Stimulated activated CD4-positive, alpha-beta T cell treated with anti-CD3 and anti-CD28 coated beads, TNF-alpha, amount 100 ng/mL, for 4 hours (primary cell): ENCODE measurements around the gene SPC24.

Experiments used
- DNase-seq, 3 experiments: peaks; one replicate each; pipeline ENCODE4 v3.0.0-alpha.2; 2020; ENCODE audit warnings: low read depth in 3 of 3

The SPC24 gene, protein sequence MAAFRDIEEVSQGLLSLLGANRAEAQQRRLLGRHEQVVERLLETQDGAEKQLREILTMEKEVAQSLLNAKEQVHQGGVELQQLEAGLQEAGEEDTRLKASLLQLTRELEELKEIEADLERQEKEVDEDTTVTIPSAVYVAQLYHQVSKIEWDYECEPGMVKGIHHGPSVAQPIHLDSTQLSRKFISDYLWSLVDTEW

DNA sequence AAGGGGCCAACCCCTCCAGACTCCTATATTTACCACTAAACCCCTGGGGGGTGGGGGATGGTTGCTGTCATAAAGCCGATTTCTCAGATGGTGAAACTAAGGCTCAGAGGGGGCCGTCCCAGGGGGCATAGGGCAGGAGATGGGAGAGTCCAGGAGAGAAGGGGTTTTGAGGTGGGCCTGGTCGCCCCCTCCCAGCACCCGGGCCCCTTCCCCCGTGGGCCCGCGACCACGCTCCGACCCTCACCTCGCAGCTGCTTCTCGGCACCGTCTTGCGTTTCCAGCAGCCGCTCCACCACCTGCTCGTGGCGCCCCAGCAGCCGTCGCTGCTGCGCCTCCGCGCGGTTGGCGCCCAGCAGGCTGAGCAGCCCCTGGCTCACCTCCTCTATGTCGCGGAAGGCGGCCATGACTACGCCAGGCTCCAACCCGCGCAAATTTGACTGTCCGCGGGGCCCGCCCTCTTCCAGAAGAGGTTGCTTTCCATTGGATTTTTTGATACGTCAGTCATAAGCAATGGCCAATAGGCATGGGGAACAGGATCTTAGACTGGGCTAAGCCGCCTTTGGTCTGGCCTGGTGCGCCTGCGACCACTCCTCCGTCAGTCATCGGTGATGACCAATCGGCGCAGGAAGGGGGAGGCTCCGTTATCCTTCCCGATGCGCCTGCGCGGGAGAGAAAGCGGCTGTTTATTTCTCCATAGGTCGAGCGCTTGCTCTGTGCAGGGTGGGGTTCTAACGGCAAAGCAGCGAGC lies at the start of gene SPC24:
Gene SPC24 (minus strand): TSS at position 410 of the 748 bp plus-strand sequence. CDS start 6 bp downstream, at position 404.
- peak; percentile 72 to 76 (median 72) for DNase-seq

DNA sequence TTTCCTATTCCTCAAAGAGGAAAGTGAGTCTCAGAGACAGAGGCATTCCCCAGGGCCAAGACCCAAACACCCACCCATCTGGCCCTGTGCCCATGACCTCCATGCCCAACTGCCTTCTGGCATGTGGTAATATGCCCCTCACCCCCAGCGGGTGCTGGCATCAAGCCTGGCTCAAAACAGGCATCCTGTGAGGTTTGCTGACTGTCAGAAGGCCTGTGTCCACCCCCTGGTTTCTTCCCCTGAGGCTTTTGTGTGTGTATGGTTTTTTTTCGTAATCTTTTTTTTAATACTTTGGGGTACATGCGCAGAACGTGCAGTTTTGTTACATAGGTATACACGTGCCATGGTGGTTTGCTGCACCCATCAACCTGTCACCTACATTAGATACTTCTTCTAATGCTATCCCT lies 49.4 kb upstream of the SPC24 start:
- no peak for DNase-seq

DNA sequence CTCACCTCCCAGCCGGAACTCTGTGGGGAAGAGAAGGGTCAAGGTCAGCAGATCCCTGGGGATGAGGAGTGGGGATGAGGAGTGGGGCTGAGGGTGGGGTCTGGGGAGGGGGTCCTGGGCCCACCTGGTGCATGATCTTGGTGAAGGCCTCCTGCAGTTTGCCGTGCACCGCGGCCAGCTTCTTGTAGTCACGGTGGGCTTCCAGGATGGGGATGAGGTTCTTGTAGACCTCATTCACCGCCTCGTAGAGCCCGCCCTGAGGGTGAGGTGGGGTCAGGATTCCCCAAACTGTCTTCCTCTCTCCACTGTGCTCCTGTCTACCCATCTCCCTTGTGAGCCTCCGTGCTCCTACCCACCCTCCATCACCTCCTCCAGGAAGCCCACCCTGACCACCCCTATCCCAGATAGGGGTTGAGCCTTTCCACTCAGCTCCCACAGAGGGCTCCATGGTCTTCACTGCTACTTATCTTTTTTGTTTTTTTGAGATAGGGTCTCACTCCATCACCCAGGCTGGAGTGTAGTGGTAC lies 48.6 kb upstream of the SPC24 start:
- no peak for DNase-seq

- DNase-seq = peak in 2 of 3 experiments; percentile 9 to 24
Observed at GRCh38 chr19:11203194-11204075, 47.9 kb upstream of the SPC24 start.

DNA sequence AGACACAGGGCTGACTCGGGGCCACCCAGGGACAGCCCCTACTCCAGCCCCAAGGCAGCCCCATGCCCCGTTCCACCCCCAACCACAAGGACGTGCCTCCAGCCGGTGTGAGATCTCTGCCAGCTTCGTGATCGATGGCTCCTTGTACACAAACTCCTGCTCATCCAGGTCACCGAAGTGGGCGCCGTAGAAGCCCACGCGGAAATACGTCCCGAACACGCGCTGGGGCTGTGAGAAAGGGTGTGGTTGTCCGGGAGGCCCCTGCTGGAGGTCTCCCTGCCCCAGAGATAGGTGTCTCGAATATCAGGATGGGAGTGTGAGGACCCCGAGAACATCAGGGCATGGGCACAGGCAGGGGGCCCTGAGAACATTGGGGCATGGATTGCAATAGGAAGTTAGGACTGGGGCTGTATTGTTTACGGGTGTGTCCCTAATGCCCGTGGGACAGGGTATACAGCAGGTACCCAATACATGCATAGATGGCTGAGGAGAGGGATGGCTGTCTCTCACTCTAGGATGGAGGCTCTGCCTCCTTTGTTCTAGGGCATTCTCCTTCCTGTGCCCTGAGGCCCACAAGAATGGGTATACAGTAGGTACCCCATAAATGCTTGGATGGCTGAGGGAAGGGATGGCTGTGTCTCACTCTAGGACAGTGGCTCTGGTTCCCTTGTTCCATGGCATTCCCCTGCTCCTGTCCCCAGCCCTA lies 47.1 kb upstream of the SPC24 start:
- no peak for DNase-seq

DNA sequence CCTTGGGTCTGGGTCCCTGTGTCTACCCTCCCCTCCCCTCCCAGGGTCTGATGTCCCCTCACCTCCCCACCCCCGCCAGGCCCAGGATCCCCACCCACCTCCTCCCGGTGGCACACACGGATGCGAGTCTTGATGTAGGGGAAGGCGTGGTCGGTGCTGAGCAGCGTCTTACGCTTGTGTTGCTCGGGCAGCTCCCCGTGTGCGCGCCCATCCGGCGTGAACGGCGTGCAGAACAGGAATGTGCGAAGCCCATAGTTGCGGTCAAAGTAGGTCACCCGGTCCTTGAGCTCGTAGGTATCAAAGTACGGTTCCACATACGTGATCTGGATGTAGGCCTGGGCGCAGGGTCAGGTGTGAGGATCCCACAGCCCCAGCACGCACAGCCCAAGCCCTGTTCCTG lies 46.2 kb upstream of the SPC24 start:
- DNase-seq = no peak

DNA sequence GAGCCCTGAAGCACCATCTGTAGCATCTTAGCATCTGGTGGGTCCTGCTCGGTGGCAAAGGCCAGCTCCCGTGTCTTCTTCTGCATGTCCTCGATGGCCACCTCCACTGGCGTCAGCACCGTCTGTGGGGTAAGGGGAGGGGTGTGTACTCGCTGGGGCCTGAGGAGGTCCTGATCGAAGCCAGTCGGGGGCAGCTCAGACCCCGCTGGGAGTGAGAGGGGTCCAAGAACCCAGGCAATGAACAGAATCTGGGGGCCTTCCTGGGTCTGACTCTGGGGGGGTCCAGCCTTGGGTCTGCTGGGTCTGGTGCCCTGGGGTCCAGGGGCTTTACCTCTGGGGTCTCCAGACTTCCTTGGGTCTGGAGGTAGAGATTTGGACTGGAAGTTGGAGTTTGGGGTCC lies 45.3 kb upstream of the SPC24 start:
- DNase-seq = no peak

DNA sequence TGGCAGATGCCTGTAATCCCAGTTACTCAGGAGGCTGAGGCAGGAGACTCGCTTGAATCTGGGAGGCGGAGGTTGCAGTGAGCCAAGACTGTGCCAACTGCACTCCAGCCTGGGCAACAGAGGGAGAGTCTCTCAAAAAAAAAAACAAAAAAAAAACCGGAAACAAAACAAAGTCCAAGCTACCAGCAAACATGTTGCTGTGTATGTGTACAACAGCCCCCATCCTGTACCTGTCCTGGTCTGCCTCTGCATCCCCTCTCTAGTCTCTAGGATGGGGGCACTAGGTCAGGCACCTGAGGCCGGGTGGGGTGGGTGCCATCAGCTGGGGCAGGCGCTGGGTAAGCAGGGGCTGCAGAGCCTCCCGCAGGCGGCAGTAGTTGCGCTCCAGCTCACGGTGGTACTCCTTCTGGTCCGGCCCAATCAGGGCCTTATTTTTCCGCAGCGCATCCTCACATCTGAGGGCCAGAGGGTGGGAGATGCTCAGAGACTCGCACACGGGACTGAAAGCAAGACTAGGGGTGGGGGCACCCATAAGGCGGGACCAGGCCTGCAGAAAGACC lies 44.5 kb upstream of the SPC24 start:
- DNase-seq = no peak

- DNase-seq = no peak
Observed at GRCh38 chr19:11199517-11199916, 43.9 kb upstream of the SPC24 start.

DNA sequence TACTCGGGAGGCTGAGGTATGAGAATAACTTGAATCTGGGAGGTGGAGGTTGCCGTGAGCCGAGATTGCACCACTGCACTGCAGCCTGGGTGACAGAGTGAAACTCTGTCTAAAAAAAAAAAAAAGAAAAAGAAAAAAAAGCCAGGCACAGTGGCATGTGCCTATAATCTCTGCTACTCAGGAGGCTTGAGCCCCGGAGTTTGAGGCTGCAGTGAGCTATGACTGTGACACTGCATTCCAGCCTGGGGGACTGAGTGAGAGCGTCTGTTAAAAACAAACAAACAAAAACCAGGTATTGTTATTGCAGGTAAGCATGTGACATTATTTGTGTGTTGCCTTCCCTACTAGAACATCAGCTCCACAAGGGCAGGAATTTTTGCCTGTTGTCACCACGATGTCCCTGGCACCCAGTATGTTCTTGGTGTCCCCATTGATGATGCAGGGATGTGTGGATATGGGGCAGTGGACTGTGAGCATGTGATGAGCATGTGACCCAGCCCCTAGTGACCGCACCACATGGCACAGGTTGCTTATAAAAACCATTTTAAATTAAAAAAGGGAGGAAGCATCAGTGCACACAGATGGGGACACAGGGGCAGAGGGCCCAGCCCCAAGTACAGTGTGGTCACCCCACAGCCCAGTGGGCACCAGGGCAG lies 43.3 kb upstream of the SPC24 start:
- DNase-seq = no peak

DNA sequence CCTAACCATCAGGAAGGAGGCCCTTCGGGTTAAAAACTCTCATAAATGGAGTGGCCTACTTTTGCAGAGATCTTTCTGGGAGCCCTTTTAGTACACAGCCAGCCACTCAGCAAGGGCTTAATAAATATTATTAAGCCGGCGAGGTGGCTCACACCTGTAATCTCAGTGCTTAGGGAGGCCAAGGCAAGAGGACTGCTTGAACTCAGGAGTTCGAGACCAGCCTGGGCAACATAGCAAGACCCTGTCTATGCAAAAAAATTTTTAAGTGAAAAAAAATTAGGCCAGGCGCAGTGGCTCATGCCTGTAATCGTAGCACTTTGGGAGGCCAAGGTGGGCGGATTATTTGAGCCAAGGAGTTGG lies 42.6 kb upstream of the SPC24 start:
- DNase-seq = no peak

- peak; percentile 41 to 63 (median 60) for DNase-seq
Observed at GRCh38 chr19:11197291-11198174, 42.0 kb upstream of the SPC24 start, which contains the start of gene KANK2. Gene KANK2 (minus strand): TSS chr19:11197545. CDS start chr19:11194511, 3,034 bp downstream.

DNA sequence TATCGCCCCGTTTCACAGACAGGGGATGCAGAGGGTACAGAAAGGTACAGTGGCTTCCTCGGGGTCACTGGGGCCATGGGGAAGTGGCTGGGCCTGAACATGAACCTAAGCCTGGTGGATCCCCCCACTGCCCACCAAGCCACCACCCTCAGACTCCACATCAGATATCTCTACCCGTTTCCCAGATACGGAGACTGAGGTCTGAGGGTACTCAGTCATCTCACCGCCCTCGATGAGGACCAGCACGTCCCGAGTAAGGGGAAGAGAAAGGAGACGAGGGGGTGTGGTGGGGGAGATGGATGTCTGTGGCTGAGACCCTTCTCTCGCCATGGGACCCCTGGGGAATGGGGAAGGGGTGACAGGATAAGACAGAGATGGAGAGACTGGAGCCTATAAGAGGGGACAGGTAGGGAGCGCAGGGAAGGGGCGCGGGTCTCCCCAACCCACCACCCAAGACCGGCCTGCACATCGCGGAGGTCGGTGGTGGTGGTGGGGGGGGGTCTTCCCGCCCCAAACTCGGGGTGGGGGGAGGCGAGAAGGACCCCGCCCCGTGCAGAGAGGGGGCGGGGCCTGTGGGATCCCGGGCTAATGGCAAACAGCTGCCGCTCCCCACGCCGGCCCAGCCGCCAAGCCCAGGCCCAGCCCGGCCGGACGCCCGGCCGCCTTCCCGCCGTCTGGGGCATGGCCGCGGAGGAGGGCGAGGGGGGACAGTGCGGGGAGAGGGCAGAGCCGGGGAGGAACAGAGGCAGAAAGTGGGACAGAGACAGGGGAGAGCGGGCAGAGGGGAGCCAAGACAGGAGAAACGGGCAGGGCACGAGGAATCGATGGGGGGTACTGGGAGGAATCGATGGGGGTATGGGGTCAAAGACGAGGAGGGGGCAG lies 41.1 kb upstream of the SPC24 start:
- no peak for DNase-seq

GRCh38 chr19:11195681-11196080 lies 40.1 kb upstream of the SPC24 start:
- no peak for DNase-seq

GRCh38 chr19:11194656-11195558 lies 39.3 kb upstream of the SPC24 start:
- DNase-seq = no peak

- no peak for DNase-seq
Observed at GRCh38 chr19:11194173-11194572, 38.6 kb upstream of the SPC24 start.
